GM18868 (cell line): Measurements from ENCODE around the gene FNDC7.
"Not testable (repeated sequence)": the region's sequence is repeated elsewhere in the genome, so short reads cannot be mapped to it uniquely, and the experiment has no call there.

Experiments
- ATAC-seq: cut with Tn5 transposase; IDR thresholded peaks from one replicate; pipeline ENCODE4 v1.9.1; 2021; ENCODE audit warnings: mild to moderate bottlenecking, moderate library complexity; ENCODE audit not compliant: unreplicated experiment

Gene FNDC7

DNA sequence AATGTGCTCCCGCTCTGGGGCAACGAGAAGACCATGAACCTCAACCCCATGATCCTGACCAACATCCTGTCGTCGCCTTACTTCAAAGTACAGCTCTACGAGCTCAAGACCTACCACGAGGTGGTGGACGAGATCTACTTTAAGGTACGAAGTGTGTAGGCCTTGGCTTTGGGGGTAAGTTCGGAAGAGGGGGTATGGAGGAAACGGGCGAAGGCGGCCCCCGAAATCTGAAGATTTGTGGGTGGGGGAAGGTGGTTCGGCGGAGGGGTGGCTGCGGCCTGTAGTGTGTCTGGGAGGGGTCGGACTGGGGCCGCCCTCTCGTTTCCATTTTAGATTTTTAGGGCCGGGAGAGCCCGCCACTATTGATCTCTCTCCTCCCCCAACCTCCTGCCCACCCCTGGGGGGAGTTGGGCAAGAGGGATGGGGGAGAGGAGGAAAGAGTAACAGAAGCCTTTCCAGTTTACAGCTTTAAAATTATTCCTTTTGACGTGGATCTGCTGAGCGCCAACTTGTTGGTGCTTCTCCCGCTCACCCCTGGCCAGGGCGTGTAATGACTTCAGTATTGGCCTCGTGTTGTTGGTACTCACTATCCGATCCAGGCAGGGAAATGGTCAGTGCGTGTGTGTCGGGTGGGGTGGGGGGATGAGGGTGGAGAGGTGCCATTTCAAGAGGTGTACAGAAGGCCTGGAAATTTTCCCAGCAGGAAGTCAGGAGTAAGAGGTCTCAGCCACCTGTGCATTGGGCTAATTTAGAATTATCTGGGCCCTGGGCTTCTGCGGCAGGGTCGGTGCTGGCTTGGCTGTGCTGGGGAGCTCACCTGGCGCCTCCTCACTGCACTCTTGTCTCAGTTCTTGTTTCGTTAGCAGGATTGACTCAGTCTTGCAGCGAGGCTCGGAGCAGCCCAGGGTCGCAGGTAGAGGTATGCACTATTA lies 19.7 kb upstream of the FNDC7 start:
- ATAC-seq: peak; percentile 64

DNA sequence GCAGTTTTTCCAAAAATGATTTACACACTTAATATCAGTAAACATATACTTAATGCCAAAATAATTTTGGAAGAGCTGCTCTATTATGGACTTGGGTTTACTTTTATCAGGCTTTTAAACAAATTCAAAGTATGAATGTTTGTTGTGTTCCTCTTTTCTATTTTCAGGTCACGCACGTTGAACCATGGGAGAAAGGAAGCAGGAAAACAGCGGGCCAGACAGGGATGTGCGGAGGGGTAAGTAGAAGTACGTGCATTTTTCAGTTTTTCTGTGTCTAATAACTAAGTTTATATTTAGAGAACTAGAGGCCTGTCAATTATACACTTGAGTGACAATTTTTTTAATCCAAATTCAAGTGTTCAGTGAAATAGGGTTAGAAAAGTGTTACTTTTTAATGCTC lies 17.2 kb upstream of the FNDC7 start:
- no peak for ATAC-seq

DNA sequence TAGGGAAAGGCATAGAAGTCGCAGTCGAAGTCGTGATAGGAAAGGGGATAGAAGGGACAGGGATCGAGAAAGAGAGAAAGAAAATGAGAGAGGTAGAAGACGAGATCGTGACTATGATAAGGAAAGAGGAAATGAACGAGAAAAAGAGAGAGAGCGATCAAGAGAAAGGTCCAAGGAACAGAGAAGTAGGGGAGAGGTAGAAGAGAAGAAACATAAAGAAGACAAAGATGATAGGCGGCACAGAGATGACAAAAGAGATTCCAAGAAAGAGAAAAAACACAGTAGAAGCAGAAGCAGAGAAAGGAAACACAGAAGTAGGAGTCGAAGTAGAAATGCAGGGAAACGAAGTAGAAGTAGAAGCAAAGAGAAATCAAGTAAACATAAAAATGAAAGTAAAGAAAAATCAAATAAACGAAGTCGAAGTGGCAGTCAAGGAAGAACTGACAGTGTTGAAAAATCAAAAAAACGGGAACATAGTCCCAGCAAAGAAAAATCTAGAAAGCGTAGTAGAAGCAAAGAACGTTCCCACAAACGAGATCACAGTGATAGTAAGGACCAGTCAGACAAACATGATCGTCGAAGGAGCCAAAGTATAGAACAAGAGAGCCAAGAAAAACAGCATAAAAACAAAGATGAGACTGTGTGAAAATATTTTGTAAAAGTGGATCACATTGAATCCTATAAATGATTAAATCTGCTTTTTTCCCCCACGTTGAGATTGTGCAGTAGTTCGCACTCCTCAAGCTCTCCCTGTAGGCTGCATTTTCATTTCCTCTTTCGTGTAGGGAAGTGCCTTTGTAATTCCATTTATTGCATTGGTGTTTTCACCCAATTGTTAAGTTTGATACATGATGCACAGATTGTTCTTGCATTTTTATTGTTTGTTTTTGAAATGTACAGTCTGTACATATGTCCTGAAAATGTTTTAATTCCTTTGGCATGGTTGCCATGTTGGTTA lies 13.1 kb upstream of the FNDC7 start:
- no peak for ATAC-seq

DNA sequence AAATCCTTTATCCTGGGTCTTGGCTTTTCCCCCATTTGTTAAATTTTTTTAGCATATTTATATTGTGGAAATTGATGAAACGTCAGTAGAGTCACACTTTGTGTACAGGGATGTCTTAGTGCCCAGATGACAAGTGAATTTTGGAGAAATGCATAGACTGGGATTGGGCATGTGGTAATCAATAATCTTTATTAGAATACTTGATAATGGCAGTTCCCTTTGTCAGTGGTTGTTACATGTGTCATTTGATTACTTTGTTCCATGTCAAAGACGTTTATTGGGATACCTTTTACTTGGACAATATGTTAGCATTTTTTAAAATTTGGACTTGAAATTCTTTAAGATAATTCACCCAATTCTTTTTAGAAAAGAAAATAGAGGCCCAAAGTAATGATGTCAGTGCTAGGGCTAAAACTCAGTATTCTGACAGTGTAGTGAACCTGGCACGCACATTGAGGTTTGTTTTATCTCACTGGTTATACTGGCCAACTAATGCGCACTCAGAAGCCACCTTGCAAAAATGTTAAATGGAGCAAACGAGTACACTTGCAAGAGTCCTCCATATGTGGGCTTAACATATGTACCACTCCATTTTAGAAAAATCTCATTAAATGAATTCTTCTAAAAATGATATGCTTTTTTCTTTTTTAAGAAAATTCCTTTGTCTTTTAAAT lies 11.4 kb upstream of the FNDC7 start:
- ATAC-seq: no peak

DNA sequence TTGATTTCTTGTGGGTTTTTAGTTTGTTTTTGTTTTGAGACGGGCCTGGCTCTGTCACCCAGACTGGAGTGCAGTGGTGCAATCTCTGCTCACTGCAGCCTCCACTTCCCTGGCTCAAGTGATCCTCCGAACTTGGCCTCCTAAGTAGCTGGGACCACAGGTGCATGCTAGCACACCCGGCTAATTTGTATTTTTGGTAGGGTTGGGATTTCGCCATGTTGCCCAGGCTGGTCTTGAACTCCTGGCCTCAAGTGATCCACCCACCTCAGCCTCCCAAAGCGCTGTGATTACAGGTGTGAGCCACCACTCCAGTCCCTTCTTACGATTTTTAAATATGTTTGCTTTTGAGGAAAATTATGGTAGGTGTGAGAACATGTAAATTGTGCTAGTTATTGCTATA lies 10.6 kb upstream of the FNDC7 start:
- ATAC-seq: not testable (repeated sequence)

DNA sequence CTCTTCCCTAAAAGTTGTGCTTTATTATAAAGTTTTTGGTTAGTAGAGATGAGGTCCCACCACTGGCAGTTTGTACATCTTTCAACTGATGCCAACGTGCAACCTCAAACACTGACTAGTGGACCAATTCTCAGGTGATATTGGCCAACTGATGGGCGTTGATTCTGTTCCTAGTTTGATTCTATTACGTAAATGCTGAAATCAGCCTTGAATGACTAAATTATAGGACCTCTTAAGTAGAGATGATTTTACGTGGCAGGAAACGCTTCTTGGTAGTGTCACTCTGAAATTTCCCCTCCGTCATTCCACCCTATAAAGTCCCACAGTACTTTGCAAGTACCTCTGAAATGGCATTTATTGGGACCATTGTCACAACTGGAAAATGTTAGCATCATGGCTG lies 8.8 kb upstream of the FNDC7 start:
- no peak for ATAC-seq

DNA sequence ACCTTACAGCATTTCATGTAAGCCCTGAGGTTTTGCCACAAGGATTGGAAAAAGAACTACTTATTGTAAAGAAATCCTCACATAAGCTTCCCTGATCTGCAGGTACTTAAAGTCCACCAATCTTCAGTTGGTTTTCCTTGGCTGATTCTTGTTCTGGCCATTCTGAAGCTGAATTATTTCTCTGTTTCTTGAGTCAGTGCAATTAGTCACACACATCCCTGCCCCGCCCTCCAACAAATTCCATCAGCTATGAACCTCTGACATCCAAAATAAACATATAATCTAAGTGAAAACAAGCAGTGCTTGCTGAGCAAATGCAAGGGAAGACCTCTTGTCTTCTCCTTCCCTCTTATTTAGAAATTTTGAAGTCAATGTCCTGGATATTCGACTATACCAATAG lies 8.2 kb upstream of the FNDC7 start:
- ATAC-seq: no peak

DNA sequence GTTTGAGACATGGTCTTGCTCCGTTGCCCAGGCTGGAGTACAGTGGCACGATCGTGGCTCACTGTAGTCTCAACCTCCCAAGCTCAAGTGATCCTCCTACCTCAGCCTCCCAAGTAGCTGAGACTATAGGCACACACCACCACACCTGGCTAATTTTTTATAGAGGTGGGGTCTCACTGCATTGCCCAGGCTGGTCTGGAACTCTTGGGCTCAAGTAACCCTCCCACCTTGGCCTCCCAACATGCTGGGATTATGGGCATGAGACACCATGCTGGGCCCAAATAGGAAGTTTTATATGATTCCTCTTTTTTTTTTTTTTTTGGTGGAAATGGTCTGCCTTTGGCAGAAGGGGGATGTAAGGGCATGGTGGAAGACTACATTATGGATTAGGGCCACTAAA lies 6.1 kb upstream of the FNDC7 start:
- no peak for ATAC-seq

DNA sequence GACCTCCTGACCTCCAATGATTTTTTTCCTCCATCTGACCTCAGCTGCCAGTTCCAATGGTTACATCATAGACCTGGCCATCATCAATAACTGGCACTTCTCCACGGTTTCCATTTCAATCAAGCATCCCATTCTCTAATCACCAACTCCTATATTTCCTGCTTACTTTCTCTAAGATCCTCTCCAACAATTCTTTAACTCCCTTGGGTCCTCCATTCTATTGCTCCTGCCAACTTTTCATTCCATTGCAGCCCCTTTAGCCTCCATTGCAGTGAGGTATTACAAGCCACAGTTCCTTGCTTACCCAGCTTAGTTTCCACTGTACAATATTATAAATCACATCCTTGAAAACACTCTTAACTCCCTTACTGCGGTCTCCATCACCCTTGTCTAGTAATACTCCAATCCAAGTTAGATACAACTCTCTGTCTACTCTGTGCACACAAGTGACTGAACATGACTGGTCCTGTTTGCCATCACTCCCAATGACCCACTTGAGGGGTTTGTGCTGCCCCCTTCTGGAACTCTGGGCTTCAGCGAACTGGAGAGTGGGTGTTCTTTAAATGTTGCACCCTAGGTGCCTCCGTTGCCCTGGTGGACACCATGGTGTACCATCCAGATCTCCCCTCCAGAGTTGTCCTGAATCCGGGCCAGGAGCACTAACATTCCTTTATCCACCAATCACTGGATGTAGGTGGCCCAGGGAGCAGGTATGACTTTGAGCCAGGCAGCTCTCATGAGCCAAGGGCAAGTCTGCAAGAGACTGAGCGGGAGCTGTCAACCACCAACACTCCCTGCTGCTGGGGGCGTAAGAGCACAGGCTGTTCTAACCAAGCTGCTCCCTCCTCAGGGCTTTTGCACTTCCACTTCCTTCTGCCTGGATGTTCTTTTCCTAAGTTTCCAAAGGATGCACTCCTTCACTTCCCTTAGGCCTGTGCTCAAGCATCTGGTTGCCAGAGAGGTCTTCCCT lies 3.7 kb upstream of the FNDC7 start:
- peak; percentile 70 for ATAC-seq

DNA sequence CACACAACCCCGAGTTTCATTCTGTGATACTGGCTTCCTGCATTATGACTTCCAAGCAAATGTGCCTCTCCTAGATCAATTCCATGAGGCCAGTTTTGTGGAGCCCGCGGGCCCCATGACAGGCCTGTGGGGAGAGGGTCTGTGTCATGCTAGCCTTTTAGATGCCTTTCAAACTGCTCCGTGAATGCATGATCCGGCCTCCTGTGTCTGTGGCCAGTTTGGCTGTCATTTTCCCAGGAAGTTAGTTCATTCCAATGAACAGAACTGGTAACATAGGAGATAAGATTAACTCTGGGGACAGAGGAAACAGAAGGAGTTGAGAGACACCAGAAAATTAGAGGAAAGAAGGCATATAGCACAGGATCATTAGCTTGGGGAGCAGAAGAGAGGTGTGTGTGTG lies 3.2 kb downstream of the FNDC7 start:
- ATAC-seq: no peak

DNA sequence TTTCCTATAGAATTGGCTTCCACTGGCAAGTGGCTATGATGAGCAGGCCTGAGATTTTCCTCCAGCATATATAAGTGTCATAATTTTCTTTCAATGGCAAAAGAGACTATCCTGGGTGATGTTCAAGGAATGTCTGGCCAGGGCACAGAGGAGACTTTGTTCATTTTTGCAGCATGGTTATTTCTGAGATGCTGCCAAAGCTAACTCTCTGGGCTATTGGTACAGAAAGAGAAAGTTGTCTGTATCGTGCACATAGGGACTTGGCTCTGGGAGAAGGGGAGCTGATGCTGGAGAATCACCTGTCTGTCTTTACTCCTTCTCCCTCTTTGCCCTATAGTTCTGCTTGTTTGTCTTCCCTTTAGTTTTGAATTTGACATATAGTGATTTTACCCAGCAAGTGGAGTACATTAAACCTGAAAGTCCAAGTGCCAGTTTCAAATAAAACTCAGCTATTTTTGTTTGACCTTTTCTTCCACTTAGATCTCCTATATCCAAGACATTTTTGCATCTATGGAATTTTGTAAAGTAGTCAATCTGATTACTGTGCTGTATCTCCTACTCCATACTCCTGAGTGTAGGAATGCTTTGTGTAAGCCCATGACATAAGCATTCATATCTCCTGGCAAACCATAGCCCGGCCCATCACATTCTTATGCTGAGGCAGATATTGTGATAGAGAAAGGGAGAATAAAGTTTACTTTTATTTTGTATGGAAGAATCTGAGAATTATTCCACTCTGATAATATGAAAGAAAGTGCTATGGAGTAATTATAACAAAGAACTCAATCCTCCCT lies 3.9 kb downstream of the FNDC7 start:
- no peak for ATAC-seq

DNA sequence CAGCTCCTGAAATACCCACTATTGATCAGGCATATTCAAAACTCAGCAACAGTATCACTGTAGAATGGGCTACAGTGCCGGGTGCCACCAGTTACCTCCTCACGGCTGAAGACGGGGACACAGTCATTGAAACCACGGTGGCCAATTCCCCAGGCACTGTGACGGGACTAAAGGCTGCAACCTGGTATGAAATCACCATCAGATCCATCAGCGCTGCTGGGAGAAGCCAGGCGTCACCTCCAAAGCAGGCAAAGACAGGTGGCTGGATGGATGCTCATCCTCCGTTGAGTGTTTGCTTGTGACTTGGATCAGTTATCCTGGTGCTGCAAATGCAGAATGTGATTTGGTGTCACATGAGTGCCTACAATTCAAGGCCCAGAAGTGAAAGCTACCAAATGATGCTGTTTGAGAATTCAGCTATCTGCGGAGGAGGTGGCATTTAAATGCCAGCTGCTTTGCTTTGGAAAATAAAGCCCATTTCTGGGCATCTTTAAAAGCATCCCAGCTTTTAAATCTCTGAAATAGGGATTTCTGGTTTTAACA lies 5.1 kb downstream of the FNDC7 start:
- no peak for ATAC-seq

DNA sequence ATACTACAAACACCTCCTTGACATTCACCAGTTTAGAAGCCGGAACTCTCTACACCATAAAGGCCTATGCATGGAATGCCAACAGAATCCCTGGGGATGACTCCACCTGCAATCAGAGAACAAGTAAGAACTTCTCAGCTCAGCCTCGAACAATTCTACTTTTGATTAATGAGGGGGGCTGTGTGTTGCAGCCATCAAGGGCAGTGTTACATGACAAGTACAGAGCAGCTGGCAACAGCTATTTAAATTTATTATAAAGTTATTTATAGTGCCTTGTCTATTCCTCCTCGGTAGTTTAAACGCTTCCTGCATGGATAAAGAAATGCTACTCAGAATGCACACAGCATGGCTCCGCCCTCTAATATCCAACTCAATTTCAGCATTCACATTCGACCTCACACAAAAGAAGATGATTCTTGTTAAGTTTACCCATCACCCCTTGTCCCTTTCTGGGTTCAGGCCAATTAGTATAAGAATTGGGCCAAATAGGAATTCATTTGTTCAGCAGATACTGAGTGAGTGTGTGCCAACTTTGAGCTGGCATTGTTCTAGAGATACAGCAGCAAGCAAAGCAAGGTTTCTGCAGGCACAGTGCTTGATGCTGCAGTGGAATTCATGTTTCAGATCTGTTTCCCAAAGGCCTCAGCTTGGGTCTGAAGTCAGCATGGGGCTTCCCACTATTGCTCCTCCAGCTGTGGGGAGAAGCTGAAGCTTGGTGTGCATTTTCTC lies 6.4 kb downstream of the FNDC7 start:
- ATAC-seq: no peak

DNA sequence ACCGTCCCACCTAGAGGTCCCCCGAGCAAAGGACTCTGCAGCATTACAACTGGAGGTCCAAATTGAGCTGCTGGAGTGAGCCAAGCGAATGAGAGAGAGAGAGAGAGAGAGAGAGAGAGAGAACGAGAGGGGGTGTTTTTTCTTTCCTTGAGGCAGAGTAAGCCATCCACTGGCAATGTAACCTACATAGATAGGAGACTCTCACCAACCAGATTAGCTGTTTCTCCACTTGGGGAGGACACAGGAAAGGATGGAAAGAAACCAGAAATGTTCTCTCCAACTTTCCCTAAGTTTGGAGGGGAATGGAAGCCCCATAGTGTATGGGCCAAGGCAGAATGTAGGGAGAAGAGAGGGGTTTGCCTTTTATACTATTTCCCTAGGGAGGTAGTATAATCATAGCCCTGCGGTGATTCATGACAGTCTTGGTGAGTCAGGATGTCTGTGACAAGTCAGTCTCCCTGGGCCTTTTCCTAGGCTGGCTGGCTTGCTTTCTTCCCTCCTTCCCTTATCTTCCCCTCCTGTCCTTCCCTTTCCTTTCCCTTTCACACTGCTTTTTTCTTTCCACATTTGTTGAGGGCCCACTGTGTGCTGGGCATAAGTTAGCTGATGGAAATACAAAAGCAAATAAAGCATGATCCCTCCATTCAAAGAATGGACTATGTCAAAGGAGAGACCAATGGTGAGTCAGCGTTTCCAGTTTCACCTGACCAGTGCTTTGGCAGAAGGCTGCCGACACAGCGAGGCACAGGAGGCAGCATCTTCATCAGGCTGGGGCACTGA lies 7.1 kb downstream of the FNDC7 start:
- ATAC-seq: no peak

DNA sequence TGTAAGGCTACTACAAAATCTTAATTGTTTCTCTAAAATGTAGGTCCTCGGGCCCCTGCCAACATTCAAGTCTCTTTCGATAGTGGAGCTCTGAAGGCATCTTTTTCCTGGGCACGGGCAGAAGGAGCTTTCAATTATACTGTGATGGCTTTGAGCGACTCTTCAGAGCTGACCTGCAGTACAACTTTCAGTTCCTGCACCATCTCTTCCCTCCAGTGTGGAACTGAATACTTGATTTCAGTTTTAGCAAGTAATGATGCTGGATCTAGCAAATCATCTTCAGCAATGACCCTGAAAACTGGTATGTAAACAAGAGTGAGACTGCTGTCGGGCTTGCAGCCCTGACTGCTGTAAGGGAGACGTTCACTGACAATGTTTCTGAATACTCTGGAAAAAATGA lies 9.6 kb downstream of the FNDC7 start:
- no peak for ATAC-seq

DNA sequence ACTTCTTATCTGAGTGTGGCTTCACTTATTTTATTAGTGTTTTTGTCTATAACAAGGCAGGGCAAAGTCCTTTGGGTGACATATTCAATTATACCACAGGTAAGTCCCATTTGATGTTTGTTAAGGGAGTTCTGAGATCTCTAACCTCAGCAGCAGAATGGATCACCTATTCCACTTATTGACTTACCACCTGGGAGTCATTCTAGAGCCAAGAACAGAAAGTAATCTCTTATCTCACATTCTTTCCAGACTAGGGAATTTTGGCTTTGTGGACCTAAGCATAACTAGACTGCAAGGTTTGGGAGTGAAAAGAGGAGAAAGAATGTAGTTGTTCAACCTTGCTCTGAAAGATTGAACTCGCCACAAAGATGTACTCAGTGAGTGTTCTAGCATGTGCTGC lies 13.2 kb downstream of the FNDC7 start:
- no peak for ATAC-seq

DNA sequence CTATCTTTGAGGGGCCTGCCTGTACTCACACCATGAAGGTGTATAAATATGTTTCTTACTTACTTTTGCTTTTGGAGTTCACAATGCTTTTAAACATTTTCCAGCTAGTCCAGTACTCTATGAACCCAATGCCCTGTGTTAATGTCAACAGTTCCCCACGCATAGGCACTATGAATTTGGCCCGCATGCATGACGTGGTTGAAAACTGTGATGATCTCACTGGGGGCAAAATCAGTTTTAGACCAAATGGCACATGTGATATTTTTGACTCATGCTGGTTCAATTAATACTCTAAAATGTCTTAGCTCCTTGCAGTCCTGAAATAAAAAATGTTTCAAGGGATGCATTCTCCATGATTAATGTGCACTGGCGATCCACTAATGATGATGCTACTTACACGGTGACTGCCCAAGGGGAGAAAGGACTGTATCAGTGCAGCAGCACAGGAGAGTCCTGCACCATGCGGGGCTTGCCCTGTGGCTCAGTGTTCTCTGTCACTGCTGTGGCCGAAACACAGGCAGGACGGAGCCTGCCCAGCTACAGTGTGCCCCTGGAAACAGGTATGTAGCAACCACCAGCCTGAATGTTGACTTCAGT lies 15.7 kb downstream of the FNDC7 start:
- no peak for ATAC-seq
